Skin epidermis (tissue), 12 donors: ENCODE results near the gene RAB3IP.

ENCODE experiments used
- H3K27ac ChIP-seq, 21 experiments: fragments of 200-600 bp; sonication (generic) in 11 of 21; one replicate each; pipeline ENCODE4 v1.5.0; 2020; ENCODE audit warnings: mild to moderate bottlenecking in 3 of 21, inconsistent platforms in 2 of 21, moderate library complexity in 2 of 21
- H3K4me3 ChIP-seq, 7 experiments: fragments of 200-600 bp; sonication (generic) in 2 of 7; one replicate each; pipeline ENCODE4 v1.5.0; 2020; ENCODE audit warnings: inconsistent platforms in 2 of 7, mild to moderate bottlenecking in 2 of 7, moderate library complexity in 1 of 7

The RAB3IP gene, protein sequence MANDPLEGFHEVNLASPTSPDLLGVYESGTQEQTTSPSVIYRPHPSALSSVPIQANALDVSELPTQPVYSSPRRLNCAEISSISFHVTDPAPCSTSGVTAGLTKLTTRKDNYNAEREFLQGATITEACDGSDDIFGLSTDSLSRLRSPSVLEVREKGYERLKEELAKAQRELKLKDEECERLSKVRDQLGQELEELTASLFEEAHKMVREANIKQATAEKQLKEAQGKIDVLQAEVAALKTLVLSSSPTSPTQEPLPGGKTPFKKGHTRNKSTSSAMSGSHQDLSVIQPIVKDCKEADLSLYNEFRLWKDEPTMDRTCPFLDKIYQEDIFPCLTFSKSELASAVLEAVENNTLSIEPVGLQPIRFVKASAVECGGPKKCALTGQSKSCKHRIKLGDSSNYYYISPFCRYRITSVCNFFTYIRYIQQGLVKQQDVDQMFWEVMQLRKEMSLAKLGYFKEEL

DNA sequence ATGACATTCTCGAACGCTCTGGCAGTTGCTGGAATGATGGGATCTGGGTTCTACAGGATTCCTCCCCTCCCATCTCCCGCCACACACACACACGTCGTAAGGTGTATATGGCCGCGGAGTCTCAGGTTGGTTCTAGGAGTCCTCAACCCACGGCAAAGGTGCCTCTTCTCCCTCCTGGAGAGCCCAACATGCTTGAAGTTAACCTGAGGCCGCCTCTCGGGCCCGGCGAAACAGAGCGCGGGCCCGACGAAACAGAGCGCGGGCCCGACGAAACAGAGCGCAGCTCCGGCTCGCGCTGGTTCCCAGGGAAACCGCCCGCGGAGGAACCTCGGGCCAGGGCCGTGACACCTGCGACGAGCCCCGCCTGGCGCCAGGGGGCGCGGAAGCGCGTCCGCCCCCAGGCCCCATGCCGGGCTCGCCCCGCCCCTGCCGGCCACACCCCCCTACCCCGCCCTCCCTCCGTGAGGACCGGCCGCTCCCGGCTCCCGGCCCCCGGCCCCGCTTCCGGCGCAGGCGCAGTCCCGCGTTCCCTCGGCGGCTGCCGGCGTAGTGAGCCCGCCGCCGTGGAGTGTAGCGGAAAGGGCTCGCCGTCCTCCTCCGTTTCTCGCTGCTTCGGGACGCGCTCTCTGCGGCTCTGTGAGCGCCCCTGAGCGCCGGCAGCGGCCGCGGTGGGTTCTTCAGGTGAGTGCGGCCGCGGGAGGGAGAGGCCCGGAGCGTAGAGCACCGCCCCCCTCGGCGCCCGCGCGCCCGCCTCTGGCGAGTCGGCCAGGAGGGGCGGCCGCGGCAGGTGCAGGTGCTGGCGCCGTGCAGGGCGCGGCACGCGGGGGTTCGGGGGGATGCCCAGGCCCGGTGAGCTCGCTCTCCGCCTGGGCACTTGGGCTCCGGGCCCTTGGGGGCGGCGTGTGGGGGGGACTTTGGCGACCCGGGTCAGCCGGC is at the start of gene RAB3IP:
RAB3IP (plus strand) TSS at position 510 of the 936 bp plus-strand sequence. CDS start 16,549 bp downstream, outside the sequence.
- peak within 1 kb of the TSS; percentile 73 to 99 (median 95) for H3K4me3 ChIP-seq
- H3K27ac ChIP-seq = peak within 1 kb of the TSS in 17 of 21 experiments; percentile 32 to 86 (median 74)

DNA sequence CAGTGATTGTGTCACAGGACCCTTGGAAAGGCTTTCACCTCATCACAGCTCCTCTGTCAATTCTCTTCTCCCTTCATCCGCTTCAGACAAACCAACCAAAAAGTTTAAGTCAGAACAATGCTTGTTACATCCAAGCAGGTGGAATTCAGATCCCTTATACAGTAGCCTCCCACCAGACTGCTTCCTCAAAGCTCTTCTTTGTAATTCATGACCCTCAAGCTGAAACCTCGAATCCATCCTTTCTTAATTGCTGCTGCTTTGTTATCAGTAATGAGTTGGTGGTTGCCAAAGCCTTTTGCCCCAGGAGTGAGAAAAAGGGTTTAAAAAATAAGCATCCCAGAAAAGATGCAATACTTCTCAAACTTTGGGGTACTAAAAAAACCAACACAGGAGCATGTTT is 49.0 kb upstream of the RAB3IP start:
- H3K27ac ChIP-seq = peak overlapping the region in 4 of 21 experiments; percentile 19 to 80 (median 37)
- no peak overlapping the region for H3K4me3 ChIP-seq

DNA sequence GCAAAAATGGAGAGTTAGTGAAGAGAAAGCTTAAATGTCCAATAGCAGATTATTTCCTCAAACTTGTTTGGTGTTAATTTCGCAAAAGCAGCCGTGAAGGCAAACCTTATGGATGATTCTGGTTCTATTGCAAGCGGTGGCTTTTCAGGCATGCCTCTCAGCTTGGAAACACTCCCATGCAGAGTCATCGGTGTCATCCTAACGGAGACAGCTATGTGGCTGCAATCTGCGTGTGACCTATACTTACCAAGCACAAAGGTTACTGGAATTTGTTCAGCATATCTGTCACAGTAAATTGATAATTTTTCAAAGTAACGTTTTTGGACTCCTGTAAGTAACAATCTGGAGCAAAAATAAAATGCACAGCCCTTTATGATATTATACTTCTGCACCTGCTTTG is 44.5 kb upstream of the RAB3IP start:
- H3K4me3 ChIP-seq = no peak overlapping the region
- H3K27ac ChIP-seq = no peak overlapping the region

DNA sequence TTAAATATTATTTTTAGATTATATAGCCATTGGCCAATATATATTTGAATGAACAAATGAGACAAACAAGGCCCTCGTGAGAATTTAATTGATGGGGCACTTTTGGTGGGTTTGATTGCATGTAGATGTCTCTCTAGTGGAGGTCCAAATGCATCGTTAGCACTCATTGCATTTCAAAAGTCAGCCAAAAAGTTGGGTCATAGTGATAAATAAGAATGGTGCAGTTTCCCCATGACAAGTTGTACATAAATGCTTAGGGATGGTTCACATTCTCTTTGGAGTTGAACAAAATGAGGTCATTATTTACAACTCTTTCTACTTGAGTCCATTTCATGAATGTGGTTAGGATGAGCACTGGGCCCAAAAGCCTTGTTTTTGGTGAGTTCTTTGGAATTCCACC is 40.6 kb upstream of the RAB3IP start:
- Histone ChIP-seq H3K4me3 (no peak overlapping the region), H3K27ac (no peak overlapping the region)

DNA sequence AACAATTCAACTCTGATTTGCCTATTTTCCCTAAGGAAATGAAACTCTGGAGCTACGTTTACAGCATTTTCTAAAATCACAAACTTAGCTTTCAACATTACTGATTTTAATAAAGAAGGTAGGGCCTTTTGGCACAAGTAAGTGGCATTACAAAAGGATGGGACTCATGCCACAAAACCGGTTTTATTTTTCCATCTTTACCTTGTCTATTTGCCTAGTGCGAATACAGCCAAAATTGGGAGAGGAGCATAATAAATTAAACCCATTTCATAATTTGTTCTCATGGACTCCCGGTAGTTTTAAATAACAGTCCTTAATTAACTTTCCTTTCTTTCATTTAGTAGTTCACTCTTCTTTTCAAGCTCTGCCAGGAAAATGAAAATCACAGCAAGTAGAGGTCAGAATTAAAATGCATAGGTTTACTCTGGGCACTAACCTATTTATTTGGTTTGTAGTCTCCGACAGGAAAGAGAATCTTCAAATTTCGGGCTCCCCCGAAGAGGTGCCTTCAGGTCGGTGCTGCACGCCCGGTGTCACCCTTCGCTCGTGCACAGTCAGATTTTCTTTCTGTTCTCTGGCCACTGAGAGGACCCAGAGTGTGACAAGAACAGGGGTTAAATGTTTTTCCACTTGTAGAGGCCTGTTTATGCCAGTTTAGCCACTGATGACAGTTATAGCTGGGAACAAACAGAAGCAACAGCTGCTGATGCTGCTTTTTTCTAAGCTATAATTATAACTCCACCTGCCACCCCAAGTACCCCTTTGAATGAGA is 39.7 kb upstream of the RAB3IP start, which contains the start of gene BEST3:
BEST3 (minus strand) TSS at position 535 of the 772 bp plus-strand sequence. CDS start 1,505 bp downstream, outside the sequence.
- no peak within 1 kb of the TSS for H3K4me3 ChIP-seq
- no peak within 1 kb of the TSS for H3K27ac ChIP-seq

DNA sequence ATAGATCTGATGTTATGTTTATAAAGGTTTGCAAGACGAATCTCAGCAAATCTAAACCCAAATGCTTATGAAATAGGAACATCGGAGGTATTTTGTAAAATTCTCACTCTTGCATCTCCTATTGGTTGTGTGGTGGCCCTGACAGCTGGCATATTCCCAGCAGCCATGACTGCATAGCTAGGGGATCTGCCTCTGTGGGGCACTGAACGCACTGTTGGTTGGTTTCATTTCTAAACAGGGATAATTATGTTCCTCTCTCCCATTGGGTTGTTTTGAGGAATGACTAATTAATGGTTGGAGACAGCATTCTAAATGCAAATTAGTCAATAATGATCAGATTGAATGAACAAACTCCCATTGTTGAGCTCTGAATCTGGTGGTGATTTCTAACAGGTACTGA is 36.8 kb upstream of the RAB3IP start:
- Histone ChIP-seq H3K4me3 (no peak overlapping the region), H3K27ac (no peak overlapping the region)

DNA sequence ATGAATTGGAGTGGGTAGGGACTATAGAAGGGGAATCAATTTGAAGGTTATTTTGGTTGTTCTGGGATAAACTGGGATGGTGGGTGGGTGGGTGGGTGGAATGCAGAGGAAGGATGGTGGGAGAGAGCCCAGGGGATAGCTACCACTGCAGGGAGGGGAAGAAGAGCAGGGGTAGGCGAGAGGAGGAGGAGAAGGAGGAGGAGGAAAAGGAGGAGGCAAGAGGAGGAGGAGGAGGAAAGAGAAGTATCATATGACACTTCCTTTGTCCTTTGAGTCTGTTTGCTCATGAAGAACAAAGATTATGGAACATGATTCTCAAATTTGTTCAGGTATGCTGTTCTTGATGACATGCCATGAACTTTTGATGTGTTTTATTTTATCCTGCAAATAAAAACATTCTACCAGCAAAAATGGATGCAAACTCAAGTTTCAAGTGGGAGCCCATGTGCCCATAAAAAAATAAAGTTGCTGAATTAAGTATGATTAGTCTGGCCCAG is 35.5 kb upstream of the RAB3IP start:
- H3K27ac ChIP-seq = no peak overlapping the region
- H3K4me3 ChIP-seq = no peak overlapping the region

DNA sequence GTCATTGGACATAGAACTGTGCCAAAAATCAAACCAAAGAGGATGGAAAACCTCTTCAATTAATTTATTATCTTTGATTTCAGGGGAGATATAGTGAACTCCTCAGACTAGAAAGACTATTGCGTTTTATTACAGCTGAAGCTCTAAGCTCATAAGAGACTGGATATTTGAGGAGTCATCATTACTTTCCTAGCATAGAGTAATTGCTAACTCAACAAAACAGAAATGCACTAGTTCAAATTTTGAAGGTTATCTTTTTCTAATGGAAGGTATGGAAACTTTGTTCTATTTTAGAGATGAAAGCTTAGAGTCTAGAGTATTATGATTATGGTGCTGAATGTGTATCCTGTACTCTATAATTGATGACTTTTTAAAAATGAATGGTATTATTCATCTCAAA is 34.3 kb upstream of the RAB3IP start:
- no peak overlapping the region for H3K4me3 ChIP-seq
- no peak overlapping the region for H3K27ac ChIP-seq

DNA sequence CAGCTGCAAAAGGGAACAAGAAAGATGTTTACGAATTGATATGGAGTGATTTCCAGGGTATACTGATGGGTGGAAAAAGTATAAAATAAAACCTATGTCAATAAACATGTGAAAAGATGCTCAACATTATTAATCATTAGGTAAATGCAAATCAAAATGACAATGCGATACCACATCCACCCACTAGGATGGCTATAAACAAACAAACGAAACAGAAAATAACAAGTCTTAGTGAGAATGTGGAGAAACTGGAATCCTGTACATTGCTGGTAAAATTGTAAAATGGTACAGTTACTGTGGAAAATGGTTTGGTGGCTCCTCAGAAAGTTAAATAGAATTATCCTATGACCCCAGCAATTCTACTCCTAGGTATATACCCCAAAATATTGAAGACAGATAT is 30.0 kb upstream of the RAB3IP start:
- H3K4me3 ChIP-seq = no peak overlapping the region

DNA sequence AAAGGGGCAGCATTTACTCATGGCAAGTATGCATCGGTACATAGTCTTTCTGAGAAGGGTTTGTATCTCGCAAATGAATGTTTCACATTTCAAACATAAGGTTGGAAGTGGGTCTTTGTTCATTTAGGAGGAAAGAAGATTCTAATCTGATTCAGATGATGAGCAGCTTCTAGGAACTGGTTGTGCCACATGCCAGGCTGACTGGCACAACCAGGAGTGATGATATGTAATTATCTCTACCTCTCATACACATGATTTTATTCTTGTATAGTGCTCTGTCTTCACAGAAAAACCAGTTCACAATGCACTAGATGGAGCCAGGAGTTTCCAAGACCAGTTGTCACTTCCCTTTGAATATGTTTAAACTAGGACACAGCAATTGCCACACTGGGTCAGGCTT is 25.8 kb upstream of the RAB3IP start:
- Histone ChIP-seq H3K27ac (peak overlapping the region in 1 of 21 experiments; percentile 2), H3K4me3 (no peak overlapping the region)

More for the DNA sequence above, 30.0 kb upstream of the RAB3IP start:
- H3K27ac ChIP-seq = no peak overlapping the region

DNA sequence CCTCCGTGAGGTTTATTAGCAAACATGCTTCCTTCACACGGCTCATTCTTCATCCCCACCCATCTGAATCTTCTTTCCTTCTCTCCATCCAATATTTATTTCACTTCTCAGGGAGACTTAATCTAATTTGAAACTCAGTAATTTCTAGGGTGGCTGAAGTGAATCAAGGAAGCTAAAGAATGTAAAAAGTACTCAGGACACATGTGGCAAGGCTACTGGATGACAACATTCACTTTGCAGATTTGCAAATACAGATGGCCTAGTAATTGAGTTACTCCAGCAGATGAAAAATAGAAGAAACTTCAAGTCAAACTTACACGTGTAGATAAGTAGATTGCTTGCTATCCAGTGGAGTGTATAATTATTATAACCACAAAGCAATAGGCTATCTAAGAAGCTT is 24.1 kb upstream of the RAB3IP start:
- Histone ChIP-seq H3K4me3 (no peak overlapping the region), H3K27ac (no peak overlapping the region)

DNA sequence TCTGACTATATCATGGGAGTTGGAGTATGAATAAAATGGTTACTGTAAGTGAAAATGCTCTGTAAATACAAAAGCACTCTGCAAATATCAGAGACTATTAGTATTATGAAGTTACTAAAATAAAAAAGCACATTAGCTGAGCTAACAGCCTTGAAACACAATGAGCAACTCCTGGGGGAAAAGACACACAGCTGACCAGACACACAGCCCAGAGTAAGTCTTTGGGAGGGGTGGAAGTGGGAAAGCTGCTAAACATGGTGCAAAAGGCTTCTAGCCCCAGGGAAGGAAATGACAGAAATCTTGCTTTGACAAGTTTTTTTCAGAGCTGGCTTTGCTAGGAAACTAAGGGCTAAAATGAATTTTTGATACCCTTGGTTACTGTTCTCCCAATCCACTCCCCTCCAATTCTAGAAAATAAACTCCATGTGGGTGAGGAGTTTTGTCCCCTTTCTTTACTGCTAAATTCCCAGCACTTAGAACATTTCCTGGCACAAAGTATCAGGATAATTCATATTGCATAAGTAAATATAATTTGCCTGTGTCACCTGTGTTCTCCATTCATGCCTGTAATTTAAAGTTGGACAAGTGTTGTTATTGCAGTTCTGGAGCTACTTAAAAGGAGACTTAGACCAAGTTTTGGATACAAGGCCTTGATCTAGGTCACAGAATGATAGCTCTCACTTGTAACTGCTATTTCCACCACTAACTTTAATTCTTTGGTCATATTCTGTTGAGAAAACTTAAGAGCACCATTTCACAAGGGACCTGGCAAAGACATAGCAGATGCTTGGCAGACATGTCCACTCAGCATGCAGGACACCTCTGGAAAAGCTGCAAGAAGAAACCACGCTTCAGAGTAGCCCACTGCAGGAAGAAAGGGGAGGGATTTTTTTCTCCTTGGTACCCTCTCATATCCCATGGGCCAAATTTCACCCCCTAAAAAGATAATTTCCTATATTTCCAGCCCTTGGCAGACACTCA is 19.0 kb upstream of the RAB3IP start:
- Histone ChIP-seq H3K4me3 (no peak overlapping the region), H3K27ac (no peak overlapping the region)

DNA sequence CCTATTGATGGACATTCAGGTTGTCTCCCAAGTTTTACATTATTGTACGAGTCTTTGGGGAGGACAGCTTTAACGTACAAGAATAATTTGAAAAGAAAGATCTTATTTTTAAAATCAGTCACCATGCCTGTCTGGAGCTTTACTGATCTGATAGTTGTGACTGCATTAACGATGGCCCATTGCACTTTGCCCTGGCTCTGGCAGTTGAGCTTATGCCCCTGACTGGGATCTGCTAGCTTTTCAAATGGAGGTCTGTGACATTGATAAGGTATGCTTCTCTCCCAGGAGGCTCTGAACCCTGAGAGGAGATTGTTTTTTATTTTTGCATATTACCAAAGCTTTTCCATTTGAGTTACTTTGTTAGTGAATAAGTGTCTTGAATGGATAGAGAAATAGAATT is 17.9 kb upstream of the RAB3IP start:
- Histone ChIP-seq H3K27ac (no peak overlapping the region), H3K4me3 (no peak overlapping the region)

DNA sequence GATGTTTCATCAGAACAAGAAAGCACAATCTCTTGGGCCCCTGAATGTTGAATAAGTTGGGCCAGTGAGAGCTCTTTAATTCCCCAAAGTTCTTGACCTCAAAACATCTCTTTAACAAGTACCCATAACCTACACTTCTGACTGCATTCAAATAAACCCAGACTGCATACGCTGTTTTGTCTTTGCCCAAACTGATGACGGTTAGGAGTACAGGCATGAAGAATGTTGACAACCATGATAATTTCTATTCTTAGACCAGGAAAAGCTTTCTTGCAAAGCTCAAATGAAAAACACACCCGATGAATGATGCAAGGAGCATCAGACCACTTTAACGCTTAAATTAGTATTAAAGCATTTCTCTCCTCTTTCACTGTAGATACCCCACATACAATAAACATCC is 11.7 kb upstream of the RAB3IP start:
- Histone ChIP-seq H3K4me3 (no peak overlapping the region), H3K27ac (no peak overlapping the region)

DNA sequence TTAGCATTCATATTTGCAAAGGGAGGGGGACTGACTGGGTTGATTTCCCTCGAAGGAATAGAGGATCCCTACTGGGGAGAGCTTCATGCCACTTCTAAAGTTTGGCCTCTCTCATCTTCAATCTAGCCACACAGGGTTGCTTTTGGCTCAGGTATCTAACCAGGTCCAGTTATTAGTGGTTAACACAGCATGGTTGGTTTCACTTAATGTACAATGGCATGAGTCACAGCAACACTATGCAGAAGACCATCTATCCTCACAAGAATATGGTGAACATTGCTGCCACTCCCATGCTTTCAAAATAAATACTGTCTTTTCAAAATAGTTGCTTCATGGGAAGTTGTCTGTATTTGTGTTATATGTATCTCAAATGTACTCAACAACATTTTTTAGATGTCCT is 6.6 kb upstream of the RAB3IP start:
- H3K27ac ChIP-seq = no peak overlapping the region
- H3K4me3 ChIP-seq = no peak overlapping the region

DNA sequence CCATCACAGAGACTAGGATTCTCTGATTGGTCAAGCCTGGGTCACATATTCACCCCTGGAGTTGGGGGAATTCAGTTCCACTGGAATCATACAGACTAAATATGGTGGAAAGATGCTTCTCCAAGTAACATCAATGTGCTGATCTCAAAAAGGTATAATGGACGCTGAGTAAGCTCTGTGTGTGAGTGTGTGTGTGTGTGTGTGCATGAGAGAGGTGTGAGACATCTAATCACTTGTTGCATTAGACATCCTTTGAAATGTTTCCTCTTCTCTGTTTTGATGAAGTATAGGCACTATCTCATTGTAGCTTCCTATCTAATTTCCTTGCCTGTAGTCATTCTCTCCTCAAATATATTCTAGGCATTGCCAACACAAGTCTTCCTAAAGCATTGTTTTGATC is 5.0 kb upstream of the RAB3IP start:
- no peak overlapping the region for H3K27ac ChIP-seq
- no peak overlapping the region for H3K4me3 ChIP-seq

DNA sequence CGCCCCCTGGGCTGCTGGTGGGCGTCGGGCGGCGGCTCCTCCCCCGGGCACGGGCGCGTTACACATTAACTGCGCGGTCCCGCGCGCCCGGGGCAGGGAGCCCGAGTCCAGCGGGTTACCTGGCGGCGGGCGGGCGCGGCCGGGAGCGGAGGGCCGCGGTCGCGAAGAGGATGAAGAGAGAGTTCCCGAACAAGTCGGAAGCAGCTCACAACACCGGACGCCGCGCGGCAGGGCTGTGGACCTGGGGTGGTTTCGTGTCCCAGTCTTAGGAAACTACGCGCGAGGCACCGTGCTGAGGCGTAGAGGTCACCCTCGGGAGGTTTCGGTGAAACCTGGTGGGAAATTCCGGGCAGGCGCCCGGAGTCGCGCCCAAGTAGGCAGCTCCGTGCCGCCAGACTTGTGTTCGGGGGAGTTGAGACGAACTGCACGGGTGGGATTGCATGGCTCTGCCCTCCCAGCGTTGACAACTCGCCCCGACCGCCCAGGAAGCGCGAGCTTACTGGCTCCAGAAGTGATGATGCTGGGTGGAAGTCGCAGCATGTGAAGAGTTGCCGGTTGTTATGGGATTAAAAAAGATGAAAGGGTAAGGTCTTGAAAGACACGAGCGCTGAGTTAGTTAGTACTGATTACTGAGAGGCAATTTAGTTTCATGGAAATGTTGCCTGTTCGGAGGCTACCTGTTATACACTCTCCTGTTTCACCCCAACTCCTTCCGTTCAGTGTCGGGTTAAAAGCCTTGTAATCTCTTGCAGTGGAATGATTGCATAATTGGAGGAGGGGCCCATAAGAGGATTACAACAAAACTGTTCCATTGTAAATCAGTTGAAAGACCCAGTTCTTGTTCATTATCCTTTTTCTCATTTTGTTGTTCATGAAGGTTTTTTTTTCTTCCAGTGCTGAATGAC is 879 bp downstream of the RAB3IP start:
- H3K27ac ChIP-seq = peak overlapping the region in 16 of 21 experiments; percentile 39 to 86 (median 76)
- peak overlapping the region; percentile 73 to 99 (median 95) for H3K4me3 ChIP-seq
